ENCODE results near the gene IBSP. TPM values are rescaled to one million over a fixed set of nuclear protein-coding genes. Genes with fewer than 3 reads are reported as not detected.

The IBSP gene
- total RNA-seq, 1 experiment from 2014 or later, result not detected

GRCh38 chr4:87856816-87857215 lies 57.5 kb downstream of the IBSP start:
- ChIA-PET CTCF (interaction anchor here (0.6 to 7.0 kb wide), 7 partner anchors 8 to 355 kb away, joined by 3 to 46 read pairs (median 5); partner anchors contain the start of gene SPP1), POLR2A (interaction anchor here (1.3 kb wide), 1 partner anchor 8 kb away, joined by 4 read pairs; no protein-coding TSS in a partner anchor)
- TF ChIP-seq, protein P1, sequence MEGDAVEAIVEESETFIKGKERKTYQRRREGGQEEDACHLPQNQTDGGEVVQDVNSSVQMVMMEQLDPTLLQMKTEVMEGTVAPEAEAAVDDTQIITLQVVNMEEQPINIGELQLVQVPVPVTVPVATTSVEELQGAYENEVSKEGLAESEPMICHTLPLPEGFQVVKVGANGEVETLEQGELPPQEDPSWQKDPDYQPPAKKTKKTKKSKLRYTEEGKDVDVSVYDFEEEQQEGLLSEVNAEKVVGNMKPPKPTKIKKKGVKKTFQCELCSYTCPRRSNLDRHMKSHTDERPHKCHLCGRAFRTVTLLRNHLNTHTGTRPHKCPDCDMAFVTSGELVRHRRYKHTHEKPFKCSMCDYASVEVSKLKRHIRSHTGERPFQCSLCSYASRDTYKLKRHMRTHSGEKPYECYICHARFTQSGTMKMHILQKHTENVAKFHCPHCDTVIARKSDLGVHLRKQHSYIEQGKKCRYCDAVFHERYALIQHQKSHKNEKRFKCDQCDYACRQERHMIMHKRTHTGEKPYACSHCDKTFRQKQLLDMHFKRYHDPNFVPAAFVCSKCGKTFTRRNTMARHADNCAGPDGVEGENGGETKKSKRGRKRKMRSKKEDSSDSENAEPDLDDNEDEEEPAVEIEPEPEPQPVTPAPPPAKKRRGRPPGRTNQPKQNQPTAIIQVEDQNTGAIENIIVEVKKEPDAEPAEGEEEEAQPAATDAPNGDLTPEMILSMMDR (IDR thresholded peaks at IDR 0.05; ENCODE audit: unreplicated experiment), result no peak
- peaks cover 10% of the 10 kb centered on the region for H3K27me3 Mint-ChIP-seq (ENCODE audit: insufficient read depth, unreplicated experiment)
- no peaks in the 10 kb centered on the region for H3K4me1 Mint-ChIP-seq (ENCODE audit: insufficient read depth, unreplicated experiment)
- no peak overlapping the region for H3K27ac Mint-ChIP-seq (ENCODE audit: low read depth, unreplicated experiment)
- DNase-seq (ENCODE audit: unreplicated experiment), result no peak
- H3K4me3 Mint-ChIP-seq (ENCODE audit: unreplicated experiment), result no peak overlapping the region
- peaks cover 1% of the 10 kb centered on the region for H3K36me3 Mint-ChIP-seq (ENCODE audit: insufficient read depth, unreplicated experiment)
- no TSS peak for BruUV-seq (replicated peaks)
- intact Hi-C loops (cut with micrococcal nuclease), result no loop called here
- peaks cover 8% of the 10 kb centered on the region for H3K9me3 Mint-ChIP-seq (ENCODE audit: unreplicated experiment)

- H3K27ac Mint-ChIP-seq (ENCODE audit: low read depth, unreplicated experiment), result no peak overlapping the region
- H3K4me1 Mint-ChIP-seq (ENCODE audit: insufficient read depth, unreplicated experiment), result no peaks in the 10 kb centered on the region
- peaks cover 8% of the 10 kb centered on the region for H3K9me3 Mint-ChIP-seq (ENCODE audit: unreplicated experiment)
- CTCF ChIA-PET, result interaction anchor here (0.6 to 7.0 kb wide), 7 partner anchors 9 to 180 kb away, joined by 3 to 46 read pairs (median 5); partner anchors contain the start of gene SPP1
- POLR2A ChIA-PET, result interaction anchor here (0.7 kb wide), 1 partner anchor 465 kb away, joined by 3 read pairs; no protein-coding TSS in a partner anchor
- intact Hi-C loops (cut with micrococcal nuclease), result no loop called here
- no peak overlapping the region for H3K4me3 Mint-ChIP-seq (ENCODE audit: unreplicated experiment)
- peaks cover 5% of the 10 kb centered on the region for H3K36me3 Mint-ChIP-seq (ENCODE audit: insufficient read depth, unreplicated experiment)
- peaks cover 10% of the 10 kb centered on the region for H3K27me3 Mint-ChIP-seq (ENCODE audit: insufficient read depth, unreplicated experiment)
- no peak for DNase-seq (ENCODE audit: unreplicated experiment)
- TF ChIP-seq, protein P1 (IDR thresholded peaks at IDR 0.05; ENCODE audit: unreplicated experiment), result no peak
- BruUV-seq (replicated peaks), result no TSS peak
Observed at GRCh38 chr4:87857789-87858188, 58.4 kb downstream of the IBSP start.

Other genes with a start within 250 kb of the IBSP start
- gene DSPP, start 191.0 kb upstream of the IBSP start, total RNA-seq (2022), result not detected in 2 replicates
- not detected in 2 replicates for gene DMP1, start 149.3 kb upstream of the IBSP start, total RNA-seq (2022)
- not detected in 2 replicates for gene MEPE, start 33.4 kb downstream of the IBSP start, total RNA-seq (2022)
- not detected in 2 replicates for gene SPP1, start 176.2 kb downstream of the IBSP start, total RNA-seq (2022)
- gene PKD2, start 208.1 kb downstream of the IBSP start, total RNA-seq (2022), result 29.5 and 36.6 TPM in 2 replicates

Data from MCF 10A (cell line).